CD14-positive monocyte (primary cell): ENCODE results near the gene SH3PXD2A. TPM values are rescaled to one million over a fixed set of nuclear protein-coding genes. Genes with fewer than 3 reads are reported as not detected.
"Not testable (repeated sequence)": the region's sequence is repeated elsewhere in the genome, so short reads cannot be mapped to it uniquely, and the experiment has no call there.

Source experiments
- DNase-seq, 3 donors: peaks; one replicate each; pipeline ENCODE4 v3.0.0-alpha.2; 2011 to 2022
- H2AFZ ChIP-seq: 2 replicates; pipeline ENCODE4 v1.6.0; 2012; ENCODE audit warnings: mild to moderate bottlenecking, low read depth, low read length, inconsistent platforms; ENCODE audit not compliant: insufficient read depth, poor library complexity, severe bottlenecking
- H3K27ac ChIP-seq, 2 donors: 1 replicate in 1 of 2; 2 replicates in 1 of 2; pipeline ENCODE4 v1.5.1; 2012 to 2013; ENCODE audit warnings: low read length in 2 of 2, control low read depth in 1 of 2, inconsistent platforms in 1 of 2, low read depth in 1 of 2, mild to moderate bottlenecking in 1 of 2
- H3K27me3 ChIP-seq, 2 donors: one replicate each; pipeline versions ENCODE4 v1.6.0 to v1.6.1; 2011 to 2013; ENCODE audit warnings: low read length in 2 of 2; ENCODE audit not compliant: control insufficient read depth in 2 of 2, insufficient read depth in 2 of 2
- H3K36me3 ChIP-seq, 2 donors: replicated peaks in 1 of 2; 1 replicate in 1 of 2; 2 replicates in 1 of 2; pipeline versions ENCODE4 v1.5.1 to v1.6.1; 2012 to 2013; ENCODE audit warnings: low read length in 2 of 2, control low read depth in 1 of 2, inconsistent platforms in 1 of 2, mild to moderate bottlenecking in 1 of 2; ENCODE audit not compliant: insufficient read depth in 2 of 2, control insufficient read depth in 1 of 2
- H3K4me1 ChIP-seq, 2 donors: 1 replicate in 1 of 2; 2 replicates in 1 of 2; pipeline versions ENCODE4 v1.5.1 to v1.6.1; 2012 to 2013; ENCODE audit warnings: low read length in 2 of 2, control low read depth in 1 of 2, inconsistent platforms in 1 of 2, mild to moderate bottlenecking in 1 of 2, moderate library complexity in 1 of 2; ENCODE audit not compliant: insufficient read depth in 2 of 2, control insufficient read depth in 1 of 2
- H3K4me2 ChIP-seq: replicated peaks from 2 replicates; pipeline ENCODE3; 2012; ENCODE audit warnings: low read length, moderate library complexity, mild to moderate bottlenecking; ENCODE audit not compliant: poor library complexity, severe bottlenecking; ENCODE audit errors: extremely low read depth
- H3K4me3 ChIP-seq, 3 experiments: fragments of 200-600 bp in 1 of 3; sonication (generic) in 1 of 3; replicated peaks in 1 of 3; 1 replicate in 2 of 3; 2 replicates in 1 of 3; pipeline ENCODE4 v1.5.1; 2011 to 2013; ENCODE audit warnings: low read length in 3 of 3, mild to moderate bottlenecking in 3 of 3, control low read depth in 2 of 3, low read depth in 2 of 3, inconsistent platforms in 1 of 3, moderate library complexity in 1 of 3
- H3K79me2 ChIP-seq: 2 replicates; pipeline ENCODE4 v1.6.0; 2012; ENCODE audit warnings: mild to moderate bottlenecking, control low read depth, inconsistent platforms, low read length, moderate library complexity; ENCODE audit not compliant: insufficient read depth
- H3K9ac ChIP-seq: 2 replicates; pipeline ENCODE4 v1.6.0; 2017; ENCODE audit warnings: low read length, mild to moderate bottlenecking; ENCODE audit not compliant: insufficient read depth, poor library complexity, severe bottlenecking
- H3K9me3 ChIP-seq, 2 donors: replicated peaks in 1 of 2; 1 replicate in 1 of 2; 2 replicates in 1 of 2; pipeline versions ENCODE4 v1.5.1 to v1.6.1; 2012 to 2013; ENCODE audit warnings: low read length in 2 of 2, control low read depth in 1 of 2; ENCODE audit not compliant: control insufficient read depth in 1 of 2, insufficient read depth in 1 of 2
- H4K20me1 ChIP-seq: 2 replicates; pipeline ENCODE4 v1.6.0; 2012; ENCODE audit warnings: mild to moderate bottlenecking, low read length, control low read depth, moderate library complexity; ENCODE audit not compliant: insufficient read depth
- H3K27ac Mint-ChIP-seq, 7 donors: one replicate each; pipeline ENCODE4 v1.8.0; 2020; ENCODE audit warnings: mild to moderate bottlenecking in 7 of 7, mixed read lengths in 7 of 7, moderate library complexity in 6 of 7, inconsistent platforms in 2 of 7
- H3K27me3 Mint-ChIP-seq, 3 donors: one replicate each; pipeline ENCODE4 v1.8.0; 2021 to 2022; ENCODE audit warnings: low read depth in 3 of 3, mild to moderate bottlenecking in 3 of 3, mixed read lengths in 3 of 3, moderate library complexity in 3 of 3, inconsistent platforms in 1 of 3
- H3K36me3 Mint-ChIP-seq, 2 donors: one replicate each; pipeline ENCODE4 v1.8.0; 2020; ENCODE audit warnings: mixed read lengths in 2 of 2, inconsistent platforms in 1 of 2, mild to moderate bottlenecking in 1 of 2
- H3K4me1 Mint-ChIP-seq: one replicate; pipeline ENCODE4 v1.8.0; 2020; ENCODE audit warnings: mild to moderate bottlenecking, mixed read lengths
- H3K4me3 Mint-ChIP-seq, 2 donors: one replicate each; pipeline ENCODE4 v1.8.0; 2020; ENCODE audit warnings: mild to moderate bottlenecking in 2 of 2, mixed read lengths in 2 of 2, moderate library complexity in 1 of 2
- H3K9me3 Mint-ChIP-seq, 7 donors: one replicate each; pipeline ENCODE4 v1.8.0; 2020 to 2022; ENCODE audit warnings: mixed read lengths in 7 of 7, mild to moderate bottlenecking in 6 of 7, moderate library complexity in 6 of 7, inconsistent platforms in 2 of 7
- WGBS: methylation state at CpG from one replicate; pipeline ENCODE4 v1.1.5; 2013; ENCODE audit warnings: missing lambda C conversion rate; ENCODE audit not compliant: insufficient coverage; 5-methylcytosine and 5-hydroxymethylcytosine counted together
- intact Hi-C, 2 donors: fragments of 100-400 bp; cut with micrococcal nuclease; formaldehyde crosslinking; loops; one replicate each; pipeline versions ENCODE4 v1.15.0 to v1.15.1; 2023
- polyA plus RNA-seq, 3 donors: library from polyadenylated mRNA; depleted of rRNA in 1 of 3; unstranded in 2 of 3; stranded (reverse) in 1 of 3; fragments of 300-500 nt in 2 of 3; fragments of >200 nt in 1 of 3; fragmentation: Illumina TruSeq in 2 of 3; gene quantifications; 1 replicate in 2 of 3; 2 replicates in 1 of 3; pipeline ENCODE4 v1.2.3, GENCODE V29; 2012 to 2021
- TF ChIP-seq, protein P1 (sequence below): fragments of 200-600 bp; IDR thresholded peaks from one replicate; pipeline ENCODE4 v1.8.0; 2022; ENCODE audit warnings: antibody characterized with exemption, mild to moderate bottlenecking

Gene SH3PXD2A
- polyA plus RNA-seq, 3 donors: 0.01 to 0.76 (median 0.05) TPM

DNA sequence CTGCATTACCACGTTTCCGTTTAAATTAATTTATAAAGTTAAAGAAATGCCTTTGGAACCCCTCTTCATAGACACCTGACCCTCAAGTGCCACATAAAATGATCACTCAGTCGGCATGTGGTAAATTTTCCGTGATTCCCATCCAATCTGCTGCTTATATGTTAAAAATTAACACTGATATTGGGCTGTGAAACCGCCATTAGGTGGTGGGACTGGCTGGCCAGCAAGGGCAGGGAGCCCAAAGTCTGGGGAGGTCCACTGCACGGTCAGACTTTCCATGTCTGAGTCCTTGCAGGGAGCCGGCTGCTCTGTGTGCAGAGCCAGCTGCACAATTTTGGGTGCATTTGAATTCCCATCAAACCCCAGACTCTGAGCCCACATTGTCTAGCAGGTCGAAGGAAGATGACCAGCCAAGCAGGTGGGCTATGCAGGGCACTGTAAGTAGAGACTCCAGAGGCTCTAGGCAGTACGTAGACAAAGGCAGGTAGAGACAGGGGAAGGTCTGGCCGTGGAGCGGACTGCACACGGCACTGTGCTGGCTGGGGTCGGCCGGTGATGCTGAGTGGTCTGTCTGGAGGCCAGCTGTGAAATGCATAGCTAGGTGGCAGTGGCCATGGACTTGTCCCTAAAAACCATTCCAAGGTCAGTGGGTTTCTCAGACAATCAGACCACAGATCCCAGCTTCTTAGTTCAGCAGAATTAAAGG is 122.9 kb downstream of the SH3PXD2A start:
- H3K27ac Mint-ChIP-seq: no peak overlapping the region
- H3K27me3 ChIP-seq: no peaks in the 10 kb centered on the region
- TF ChIP-seq, protein P1, sequence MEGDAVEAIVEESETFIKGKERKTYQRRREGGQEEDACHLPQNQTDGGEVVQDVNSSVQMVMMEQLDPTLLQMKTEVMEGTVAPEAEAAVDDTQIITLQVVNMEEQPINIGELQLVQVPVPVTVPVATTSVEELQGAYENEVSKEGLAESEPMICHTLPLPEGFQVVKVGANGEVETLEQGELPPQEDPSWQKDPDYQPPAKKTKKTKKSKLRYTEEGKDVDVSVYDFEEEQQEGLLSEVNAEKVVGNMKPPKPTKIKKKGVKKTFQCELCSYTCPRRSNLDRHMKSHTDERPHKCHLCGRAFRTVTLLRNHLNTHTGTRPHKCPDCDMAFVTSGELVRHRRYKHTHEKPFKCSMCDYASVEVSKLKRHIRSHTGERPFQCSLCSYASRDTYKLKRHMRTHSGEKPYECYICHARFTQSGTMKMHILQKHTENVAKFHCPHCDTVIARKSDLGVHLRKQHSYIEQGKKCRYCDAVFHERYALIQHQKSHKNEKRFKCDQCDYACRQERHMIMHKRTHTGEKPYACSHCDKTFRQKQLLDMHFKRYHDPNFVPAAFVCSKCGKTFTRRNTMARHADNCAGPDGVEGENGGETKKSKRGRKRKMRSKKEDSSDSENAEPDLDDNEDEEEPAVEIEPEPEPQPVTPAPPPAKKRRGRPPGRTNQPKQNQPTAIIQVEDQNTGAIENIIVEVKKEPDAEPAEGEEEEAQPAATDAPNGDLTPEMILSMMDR: no peak
- H3K9ac ChIP-seq: no peak overlapping the region
- no peak overlapping the region for H3K27ac ChIP-seq
- H3K27me3 Mint-ChIP-seq: peaks cover 0 to 5% (median 4%) of the 10 kb centered on the region in 3 donors
- no peak overlapping the region for H3K4me3 ChIP-seq
- no peak for DNase-seq
- H3K4me1 ChIP-seq: no peaks in the 10 kb centered on the region
- no peak overlapping the region for H3K4me3 Mint-ChIP-seq
- H3K4me1 Mint-ChIP-seq: no peaks in the 10 kb centered on the region
- no peaks in the 10 kb centered on the region for H3K9me3 Mint-ChIP-seq
- no peak overlapping the region for H2AFZ ChIP-seq
- H4K20me1 ChIP-seq: no peaks in the 10 kb centered on the region
- no peaks in the 10 kb centered on the region for H3K9me3 ChIP-seq
- no peaks in the 10 kb centered on the region for H3K36me3 ChIP-seq
- 93% methylated on average over 9 of the region's 14 CpGs for WGBS
- H3K79me2 ChIP-seq: no peaks in the 10 kb centered on the region
- no peaks in the 10 kb centered on the region for H3K36me3 Mint-ChIP-seq
- H3K4me2 ChIP-seq: no peak overlapping the region
- intact Hi-C loops: no loop called here

DNA sequence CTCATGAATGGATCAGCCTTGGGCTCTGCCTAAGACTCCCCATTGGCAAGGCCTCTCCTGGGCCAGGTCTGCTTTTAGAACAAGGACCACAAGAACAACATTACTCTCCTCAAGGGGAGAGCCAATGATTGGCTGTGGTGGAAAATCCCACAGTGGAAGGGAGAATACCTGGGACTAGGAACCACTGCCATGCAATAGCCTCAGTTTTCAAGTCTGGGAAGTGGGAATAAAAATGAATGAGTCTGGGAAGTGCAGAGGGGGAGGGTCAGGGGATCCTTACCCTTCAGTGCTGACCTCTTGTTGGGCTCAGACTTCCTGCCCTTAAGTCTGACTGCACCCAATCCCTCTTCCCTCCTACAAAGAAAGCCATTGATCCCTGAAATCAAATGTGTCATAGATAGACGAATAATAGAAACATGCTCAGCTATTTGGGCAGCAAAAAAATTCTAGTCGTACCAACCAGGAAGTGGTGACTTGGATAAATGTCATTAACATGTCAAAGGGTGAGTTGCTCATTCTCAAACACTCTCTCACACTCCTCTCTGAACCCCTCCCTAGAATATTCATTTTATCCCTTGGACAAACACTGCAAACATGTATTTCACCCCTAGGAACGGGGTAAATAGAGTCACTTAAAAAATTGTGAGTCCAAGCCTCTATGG is 123.6 kb downstream of the SH3PXD2A start:
- no peak overlapping the region for H2AFZ ChIP-seq
- DNase-seq: no peak
- Mint-ChIP-seq H3K36me3 (no peaks in the 10 kb centered on the region), H3K27me3 (peaks cover 0 to 5% (median 4%) of the 10 kb centered on the region in 3 donors), H3K9me3 (no peaks in the 10 kb centered on the region), H3K4me1 (no peaks in the 10 kb centered on the region), H3K4me3 (no peak overlapping the region), H3K27ac (no peak overlapping the region)
- no peaks in the 10 kb centered on the region for H3K4me1 ChIP-seq
- H3K27me3 ChIP-seq: no peaks in the 10 kb centered on the region
- H3K79me2 ChIP-seq: no peaks in the 10 kb centered on the region
- H3K36me3 ChIP-seq: no peaks in the 10 kb centered on the region
- no peak overlapping the region for H3K4me3 ChIP-seq
- no peaks in the 10 kb centered on the region for H4K20me1 ChIP-seq
- no peaks in the 10 kb centered on the region for H3K9me3 ChIP-seq
- H3K9ac ChIP-seq: no peak overlapping the region
- TF ChIP-seq, protein P1: no peak
- intact Hi-C loops: no loop called here
- no peak overlapping the region for H3K4me2 ChIP-seq
- no CpG with 5 or more reads among the region's 3 CpGs for WGBS
- no peak overlapping the region for H3K27ac ChIP-seq

DNA sequence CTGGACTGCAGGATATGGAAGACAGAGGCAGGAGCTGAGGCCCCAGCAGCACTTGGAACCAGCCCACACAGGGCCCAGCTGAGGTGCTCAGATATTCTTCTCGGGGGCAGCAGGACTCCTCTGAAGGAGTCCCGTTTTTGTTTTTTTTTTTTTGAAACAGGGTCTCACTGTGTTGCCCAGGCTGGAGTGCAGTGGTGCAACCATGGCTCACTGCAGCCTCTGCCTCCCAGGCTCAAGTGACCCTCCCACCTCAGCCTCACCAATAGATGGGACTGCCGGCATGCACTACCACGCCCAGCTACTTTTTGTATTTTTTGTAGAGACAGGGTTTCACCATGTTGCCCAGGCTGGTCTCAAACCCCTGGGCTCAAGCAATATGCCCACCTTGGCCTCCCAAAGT is 124.3 kb downstream of the SH3PXD2A start:
- DNase-seq, H3K9ac ChIP-seq, H3K36me3 ChIP-seq, H3K79me2 ChIP-seq, H3K9me3 ChIP-seq, H3K27me3 ChIP-seq, H3K4me1 Mint-ChIP-seq, H3K4me3 ChIP-seq, H2AFZ ChIP-seq, H3K27me3 Mint-ChIP-seq, intact Hi-C loops, H3K36me3 Mint-ChIP-seq, H3K4me3 Mint-ChIP-seq, H3K27ac ChIP-seq, H3K27ac Mint-ChIP-seq, H4K20me1 ChIP-seq, H3K9me3 Mint-ChIP-seq, H3K4me1 ChIP-seq, H3K4me2 ChIP-seq: not testable (repeated sequence)
- 92% methylated on average over 2 of the region's 4 CpGs for WGBS
